ENCODE data around the gene SLC27A4.

SLC27A4 gene

DNA sequence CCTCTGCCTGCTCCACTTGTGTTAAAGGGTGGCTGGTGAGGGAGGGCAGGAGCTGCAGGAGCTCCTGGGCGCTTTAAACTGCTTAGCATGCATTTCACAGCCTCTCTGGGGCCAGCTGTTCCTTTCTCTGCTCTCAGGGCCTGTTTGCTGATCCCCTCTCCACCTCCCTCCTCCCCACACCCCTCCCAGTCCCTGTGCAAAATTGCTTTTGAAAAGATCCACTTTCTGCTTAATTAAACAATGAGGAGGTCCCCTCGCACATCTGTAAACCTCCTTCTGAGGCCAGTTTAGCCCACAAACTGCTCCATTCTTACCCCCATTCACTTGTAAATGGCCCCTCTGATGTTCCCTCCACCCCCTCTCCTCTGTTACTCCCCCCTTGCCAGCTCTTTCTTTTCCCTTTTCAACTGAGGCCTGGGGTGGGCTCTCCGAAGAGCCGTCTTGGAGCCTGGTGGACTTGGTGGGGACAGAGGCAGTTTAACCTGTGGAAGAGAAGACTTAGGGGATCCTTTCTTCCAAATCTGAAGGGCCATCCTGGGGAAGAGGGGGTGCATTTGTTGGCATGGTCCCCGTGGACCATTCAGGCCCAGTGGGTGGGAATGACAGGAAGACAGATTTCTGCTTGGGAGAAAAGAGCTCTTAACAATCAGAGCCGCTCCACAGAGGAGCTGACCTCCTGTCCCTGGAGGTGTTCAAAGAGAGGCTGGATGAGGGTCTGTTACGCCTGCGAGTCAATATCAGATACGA lies 42.9 kb downstream of the SLC27A4 start:
- no peak for DNase-seq (ENCODE audit: extremely low read depth, low read depth)
- H3K4me3 ChIP-seq (replicated peaks; ENCODE audit: low read depth, low read length), result no peak overlapping the region
- TF ChIP-seq, protein P1, sequence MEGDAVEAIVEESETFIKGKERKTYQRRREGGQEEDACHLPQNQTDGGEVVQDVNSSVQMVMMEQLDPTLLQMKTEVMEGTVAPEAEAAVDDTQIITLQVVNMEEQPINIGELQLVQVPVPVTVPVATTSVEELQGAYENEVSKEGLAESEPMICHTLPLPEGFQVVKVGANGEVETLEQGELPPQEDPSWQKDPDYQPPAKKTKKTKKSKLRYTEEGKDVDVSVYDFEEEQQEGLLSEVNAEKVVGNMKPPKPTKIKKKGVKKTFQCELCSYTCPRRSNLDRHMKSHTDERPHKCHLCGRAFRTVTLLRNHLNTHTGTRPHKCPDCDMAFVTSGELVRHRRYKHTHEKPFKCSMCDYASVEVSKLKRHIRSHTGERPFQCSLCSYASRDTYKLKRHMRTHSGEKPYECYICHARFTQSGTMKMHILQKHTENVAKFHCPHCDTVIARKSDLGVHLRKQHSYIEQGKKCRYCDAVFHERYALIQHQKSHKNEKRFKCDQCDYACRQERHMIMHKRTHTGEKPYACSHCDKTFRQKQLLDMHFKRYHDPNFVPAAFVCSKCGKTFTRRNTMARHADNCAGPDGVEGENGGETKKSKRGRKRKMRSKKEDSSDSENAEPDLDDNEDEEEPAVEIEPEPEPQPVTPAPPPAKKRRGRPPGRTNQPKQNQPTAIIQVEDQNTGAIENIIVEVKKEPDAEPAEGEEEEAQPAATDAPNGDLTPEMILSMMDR (IDR thresholded peaks at IDR 0.05; ENCODE audit: low read depth, low read length, missing control alignments), result no peak

DNA sequence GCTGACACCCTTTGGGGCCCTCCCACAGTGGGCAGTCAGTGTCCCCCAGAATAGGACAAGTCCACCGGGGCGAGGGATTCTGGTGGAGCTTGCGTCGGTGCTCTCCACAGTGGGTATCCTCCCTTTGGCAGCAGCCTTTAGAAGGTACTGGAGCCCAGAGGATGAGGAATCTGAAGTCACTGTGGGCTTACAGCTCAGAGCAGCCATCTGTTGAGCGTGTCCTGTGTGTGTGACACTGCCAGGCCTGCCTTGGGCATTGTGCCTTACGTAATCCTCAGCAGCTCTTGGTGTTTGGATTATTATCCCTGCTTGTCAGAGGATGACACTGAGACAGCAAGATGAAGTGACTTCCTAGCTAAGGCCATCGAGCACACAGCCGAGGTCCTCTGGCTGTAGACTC lies 43.5 kb downstream of the SLC27A4 start:
- no peak for DNase-seq (ENCODE audit: extremely low read depth, low read depth)
- TF ChIP-seq, protein P1 (IDR thresholded peaks at IDR 0.05; ENCODE audit: low read depth, low read length, missing control alignments), result no peak
- H3K4me3 ChIP-seq (replicated peaks; ENCODE audit: low read depth, low read length), result no peak overlapping the region

DNA sequence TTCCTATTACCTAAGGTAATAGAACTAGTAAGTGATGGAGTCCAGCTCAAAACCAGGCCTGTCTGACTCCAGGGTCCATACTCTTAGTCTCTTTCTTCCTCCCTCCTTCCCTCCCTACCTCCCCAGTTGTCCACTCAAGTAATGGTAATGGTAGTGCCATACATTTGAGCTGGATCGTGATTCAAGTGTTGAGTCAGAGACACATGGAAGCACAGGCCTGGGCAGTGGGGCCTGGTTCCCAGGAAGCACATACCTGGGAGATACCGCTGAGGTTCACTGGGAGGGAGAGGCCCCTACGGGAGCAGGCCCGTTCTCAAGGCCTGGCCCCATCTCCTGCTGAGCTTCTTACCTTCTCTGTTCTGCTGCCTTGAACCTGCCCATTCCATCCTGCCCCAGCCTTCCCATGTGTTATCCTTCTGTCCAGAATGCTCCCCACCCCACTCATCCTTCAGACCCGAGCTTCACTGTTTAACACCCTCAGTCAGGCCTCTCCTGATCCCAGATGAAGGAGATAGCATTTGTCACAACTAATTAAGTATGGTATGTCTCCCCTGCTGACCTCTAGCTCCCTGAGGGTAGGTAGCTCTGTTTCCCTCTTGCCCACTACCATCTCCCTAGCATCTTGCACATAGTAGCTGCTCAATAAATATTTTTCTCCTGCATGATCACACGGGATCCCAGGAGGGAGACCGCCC lies 44.6 kb downstream of the SLC27A4 start:
- no peak for DNase-seq (ENCODE audit: extremely low read depth, low read depth)
- no peak overlapping the region for H3K4me3 ChIP-seq (replicated peaks; ENCODE audit: low read depth, low read length)
- TF ChIP-seq, protein P1 (IDR thresholded peaks at IDR 0.05; ENCODE audit: low read depth, low read length, missing control alignments), result no peak

DNA sequence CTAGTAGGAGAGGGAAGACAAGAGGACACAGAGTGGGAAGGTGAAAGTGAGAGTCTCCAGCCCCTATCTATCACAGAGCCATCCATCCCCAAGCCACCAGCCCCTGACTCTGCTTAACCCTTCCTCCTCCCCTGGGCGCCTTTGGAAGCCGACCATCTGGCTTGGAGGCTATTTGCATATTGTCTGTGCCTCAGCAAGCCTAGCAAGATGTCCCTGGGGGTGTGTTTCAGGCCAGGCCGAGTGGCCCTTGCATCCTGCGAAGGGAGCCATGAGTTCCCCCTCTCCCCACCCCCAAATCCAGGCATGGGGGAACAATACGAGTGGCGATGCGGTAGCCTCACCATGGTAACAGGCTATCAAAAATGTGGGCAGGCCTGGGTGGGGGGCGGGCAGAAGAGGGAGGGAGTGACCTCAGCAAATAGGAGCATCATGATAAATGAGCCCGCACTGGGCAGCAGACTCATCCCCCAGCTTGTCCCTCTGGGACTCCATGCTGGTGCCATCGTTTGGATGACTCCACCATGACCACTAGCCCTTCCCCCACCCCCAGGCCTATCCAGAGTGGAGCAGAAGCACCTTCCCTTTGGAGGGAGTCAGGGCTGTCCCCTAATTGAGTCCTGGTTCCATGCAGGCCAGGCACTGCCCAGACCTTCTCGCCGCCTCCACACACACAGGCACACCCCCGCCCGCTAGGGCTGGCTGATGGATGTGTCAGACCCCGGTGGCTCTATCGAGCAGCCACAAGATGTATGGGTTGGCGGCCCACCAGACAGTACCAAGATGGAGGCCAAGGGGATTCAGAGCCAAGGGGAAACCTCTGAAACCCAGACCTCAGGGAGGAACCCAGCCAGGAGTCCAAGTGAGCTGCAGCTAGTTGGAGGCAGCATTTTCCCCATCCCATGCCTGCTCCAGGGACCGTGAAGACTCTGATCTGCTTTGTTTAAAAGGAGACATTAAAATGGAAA lies 45.5 kb downstream of the SLC27A4 start:
- H3K4me3 ChIP-seq (replicated peaks; ENCODE audit: low read depth, low read length), result no peak overlapping the region
- TF ChIP-seq, protein P1 (IDR thresholded peaks at IDR 0.05; ENCODE audit: low read depth, low read length, missing control alignments), result no peak
- no peak for DNase-seq (ENCODE audit: extremely low read depth, low read depth)

DNA sequence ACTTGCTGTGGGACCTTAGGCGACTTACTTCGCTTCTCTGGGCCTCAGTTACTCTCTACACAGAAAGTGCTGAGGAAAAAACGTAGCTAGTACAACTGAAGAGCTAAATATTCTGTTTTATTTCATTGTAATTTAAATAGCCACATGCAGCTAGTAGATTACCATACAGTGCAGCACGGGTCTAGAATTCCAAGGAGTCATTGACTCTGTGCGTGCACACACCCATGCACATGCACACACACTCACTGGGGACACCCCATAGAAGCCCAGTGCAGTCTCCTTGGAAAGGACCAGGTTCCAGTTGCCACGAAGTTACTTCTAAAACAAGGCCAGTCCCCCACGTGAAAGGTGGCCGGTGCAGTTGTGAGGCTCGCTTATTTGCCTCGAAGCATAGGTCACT lies 47.8 kb downstream of the SLC27A4 start:
- DNase-seq (ENCODE audit: extremely low read depth, low read depth), result no peak
- TF ChIP-seq, protein P1 (IDR thresholded peaks at IDR 0.05; ENCODE audit: low read depth, low read length, missing control alignments), result no peak
- H3K4me3 ChIP-seq (replicated peaks; ENCODE audit: low read depth, low read length), result no peak overlapping the region

DNA sequence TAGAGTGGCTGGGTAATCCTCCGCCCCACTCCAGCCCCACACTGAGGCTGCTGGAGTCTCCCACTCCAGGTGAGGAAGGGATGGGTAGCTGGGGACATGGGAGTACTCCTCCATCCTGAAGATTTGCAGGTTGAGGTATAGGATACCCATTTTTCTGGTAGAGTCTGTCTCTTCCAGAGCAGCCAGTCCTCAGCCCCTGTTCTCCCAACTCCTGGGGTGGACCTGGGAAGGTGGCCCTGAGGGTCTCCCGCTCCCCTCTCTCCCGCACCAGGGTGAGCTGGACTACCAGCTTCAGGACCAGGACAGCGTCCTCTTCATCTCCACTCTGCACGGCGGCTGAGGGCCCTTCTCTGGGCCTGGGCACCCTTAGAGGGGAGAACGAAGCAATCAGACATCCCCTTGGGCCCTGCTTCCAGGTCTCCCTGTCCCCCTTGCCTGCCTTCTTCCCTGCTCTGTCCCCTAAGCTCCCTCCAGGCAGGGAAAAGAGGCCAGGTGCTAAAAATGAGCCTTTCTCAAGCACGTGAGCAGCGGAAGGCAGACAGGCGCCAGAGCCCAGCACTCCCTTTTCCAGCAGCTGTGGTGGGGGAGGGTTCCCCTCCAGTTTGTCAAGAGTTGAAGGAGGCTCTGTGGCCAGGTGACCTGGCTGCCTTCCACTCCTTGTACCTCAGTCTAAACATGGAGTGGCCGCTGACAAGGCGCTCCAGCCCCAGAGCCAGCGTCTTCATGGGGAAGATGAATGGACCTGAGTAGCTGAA lies 49.2 kb downstream of the SLC27A4 start:
- no peak for DNase-seq (ENCODE audit: extremely low read depth, low read depth)
- H3K4me3 ChIP-seq (replicated peaks; ENCODE audit: low read depth, low read length), result no peak overlapping the region
- TF ChIP-seq, protein P1 (IDR thresholded peaks at IDR 0.05; ENCODE audit: low read depth, low read length, missing control alignments), result no peak
